NCI-H460 (cell line): ENCODE results near the gene AK8. TPM values are rescaled to one million over a fixed set of nuclear protein-coding genes. Genes with fewer than 3 reads are reported as not detected.
A peak's percentile ranks its signal among the peaks of the same experiment; 100 is the strongest.

Source experiments
- DNase-seq: peaks from one replicate; pipeline ENCODE4 v3.0.0-alpha.2; 2016; ENCODE audit warnings: low read depth; ENCODE audit errors: extremely low read depth
- polyA plus RNA-seq: library from polyadenylated mRNA; depleted of rRNA; stranded (reverse); fragments of >200 nt; gene quantifications from 2 replicates; pipeline ENCODE4 v1.2.3, GENCODE V29; 2014; cell fraction: nucleus; rRNA removed
- total RNA-seq: library from RNA; depleted of rRNA; stranded (reverse); fragments of >200 nt; shearing (Covaris generic); gene quantifications from 2 replicates; pipeline ENCODE4 v1.2.3, GENCODE V29; 2014; rRNA removed

AK8 gene, protein sequence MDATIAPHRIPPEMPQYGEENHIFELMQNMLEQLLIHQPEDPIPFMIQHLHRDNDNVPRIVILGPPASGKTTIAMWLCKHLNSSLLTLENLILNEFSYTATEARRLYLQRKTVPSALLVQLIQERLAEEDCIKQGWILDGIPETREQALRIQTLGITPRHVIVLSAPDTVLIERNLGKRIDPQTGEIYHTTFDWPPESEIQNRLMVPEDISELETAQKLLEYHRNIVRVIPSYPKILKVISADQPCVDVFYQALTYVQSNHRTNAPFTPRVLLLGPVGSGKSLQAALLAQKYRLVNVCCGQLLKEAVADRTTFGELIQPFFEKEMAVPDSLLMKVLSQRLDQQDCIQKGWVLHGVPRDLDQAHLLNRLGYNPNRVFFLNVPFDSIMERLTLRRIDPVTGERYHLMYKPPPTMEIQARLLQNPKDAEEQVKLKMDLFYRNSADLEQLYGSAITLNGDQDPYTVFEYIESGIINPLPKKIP
- total RNA-seq, result 0.42 and 2.6 TPM in 2 replicates
- polyA plus RNA-seq, result 0.07 TPM in 1 of 2 replicates, not detected in the other

DNA sequence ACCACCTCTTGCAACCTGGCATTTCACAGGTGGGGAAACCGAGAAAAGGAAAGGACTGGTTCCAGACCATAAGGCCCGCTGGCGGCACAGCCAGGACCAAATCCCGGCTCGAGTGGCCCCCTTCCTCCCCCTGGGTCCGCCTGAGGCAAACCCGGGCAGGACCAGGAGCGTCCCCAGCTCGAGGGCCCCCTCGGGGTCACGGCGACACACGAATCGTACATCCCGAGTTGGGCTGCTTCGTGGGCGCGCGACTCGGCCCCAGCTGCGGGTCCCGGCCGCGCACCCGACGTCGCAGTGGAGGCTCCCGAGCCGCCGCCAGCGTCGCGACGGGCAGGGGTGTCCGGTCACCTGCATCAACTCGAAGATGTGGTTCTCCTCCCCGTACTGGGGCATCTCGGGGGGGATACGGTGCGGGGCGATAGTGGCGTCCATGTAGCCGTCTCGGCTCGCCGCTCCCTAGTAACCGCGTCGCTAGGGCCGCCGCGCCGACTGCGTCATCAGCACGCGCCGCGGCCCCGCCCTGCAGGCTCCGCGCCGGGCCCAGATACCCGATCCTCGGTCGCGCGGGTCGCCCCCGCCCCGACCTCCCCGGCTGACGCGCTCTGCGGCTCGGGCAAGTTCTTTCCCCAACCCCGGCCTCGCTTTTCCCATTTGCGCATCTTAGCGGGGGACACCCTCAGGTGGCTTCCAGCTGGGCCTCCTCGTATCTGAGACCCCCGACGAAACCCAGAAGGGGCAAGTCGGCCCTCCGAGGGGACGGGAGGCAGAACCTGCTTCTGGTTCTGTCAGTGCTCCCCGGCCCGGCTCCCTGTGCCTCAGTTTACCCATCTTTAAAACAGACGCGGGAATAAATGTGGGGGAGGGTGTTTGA, at the start of gene AK8:
Gene AK8 (minus strand): TSS at position 461 of the 871 bp plus-strand sequence. CDS start 29 bp downstream, at position 432.
- DNase-seq, result peak; percentile 58

DNA sequence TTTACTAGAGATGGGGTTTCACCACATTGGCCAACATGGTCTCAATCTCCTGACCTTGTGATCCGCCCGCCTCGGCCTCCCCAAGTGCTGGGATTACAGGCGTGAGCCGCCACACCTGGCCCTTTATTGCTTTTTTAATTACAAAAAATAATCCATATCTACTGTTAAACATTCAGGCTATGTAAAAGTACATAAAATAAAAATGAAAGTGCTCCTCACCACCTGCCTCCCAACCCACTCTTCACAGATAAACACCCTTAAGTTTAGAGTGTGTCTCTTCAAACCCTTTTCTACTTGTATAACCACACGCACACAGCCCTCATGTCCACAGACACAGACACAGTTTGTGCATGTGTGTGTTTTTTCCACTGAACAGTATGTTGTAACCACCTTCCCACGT, 49.6 kb upstream of the AK8 start:
- no peak for DNase-seq

DNA sequence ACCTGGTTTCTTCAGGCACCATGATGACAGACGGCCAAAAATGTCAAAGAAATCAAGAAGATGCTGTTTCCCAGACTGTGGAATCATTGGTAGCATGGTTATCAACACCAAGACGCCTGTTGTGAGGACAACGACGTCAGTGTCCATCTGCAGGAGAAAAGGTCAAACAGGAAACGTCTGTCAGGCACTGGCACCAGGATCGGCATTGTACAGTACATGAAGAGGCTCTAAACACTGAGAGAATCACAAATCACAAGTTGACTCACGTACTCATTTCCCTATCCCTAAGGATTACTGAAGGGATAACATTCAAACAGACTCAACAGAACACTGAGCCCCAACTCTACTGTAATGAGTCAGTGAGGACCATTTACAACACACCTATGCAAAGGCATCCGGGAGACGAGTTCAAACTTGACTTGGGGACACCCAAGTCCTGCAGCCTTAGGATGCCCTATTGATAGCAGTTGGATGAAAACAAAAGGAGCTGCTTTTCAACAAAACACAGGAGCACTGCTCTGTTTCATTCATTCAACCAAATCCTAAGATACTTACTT, 45.3 kb upstream of the AK8 start:
- DNase-seq, result no peak

DNA sequence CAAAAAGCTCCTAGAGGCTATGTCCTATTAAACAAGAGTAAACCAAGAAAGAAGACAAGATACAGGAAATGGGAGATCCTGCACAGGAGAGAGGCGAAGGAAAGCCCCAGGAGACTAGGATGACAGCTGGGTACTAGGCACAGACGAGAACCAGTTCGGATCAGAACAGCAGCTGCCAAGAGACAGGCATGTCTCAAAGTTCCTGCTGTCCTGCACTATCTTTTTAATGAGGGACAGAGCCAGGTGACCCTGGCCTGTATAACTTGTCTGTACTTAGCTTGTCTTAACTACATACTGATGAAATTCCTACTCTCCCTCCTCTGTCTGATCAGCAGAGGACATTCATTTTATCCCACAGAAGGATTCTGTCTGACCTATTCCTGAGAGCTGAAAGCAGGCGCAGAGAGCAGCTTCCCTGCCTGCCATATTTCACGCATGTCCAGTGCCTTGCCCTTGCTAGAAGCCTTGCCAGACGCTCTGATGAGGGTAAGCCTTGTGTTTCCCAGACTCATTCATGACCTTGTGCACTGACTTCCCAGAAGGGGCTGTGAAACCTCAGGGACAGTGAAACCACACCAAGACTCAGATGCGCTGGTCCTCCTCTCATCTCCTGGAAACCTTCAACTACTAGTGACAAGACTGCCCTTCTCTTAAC, 41.7 kb upstream of the AK8 start:
- no peak for DNase-seq

DNA sequence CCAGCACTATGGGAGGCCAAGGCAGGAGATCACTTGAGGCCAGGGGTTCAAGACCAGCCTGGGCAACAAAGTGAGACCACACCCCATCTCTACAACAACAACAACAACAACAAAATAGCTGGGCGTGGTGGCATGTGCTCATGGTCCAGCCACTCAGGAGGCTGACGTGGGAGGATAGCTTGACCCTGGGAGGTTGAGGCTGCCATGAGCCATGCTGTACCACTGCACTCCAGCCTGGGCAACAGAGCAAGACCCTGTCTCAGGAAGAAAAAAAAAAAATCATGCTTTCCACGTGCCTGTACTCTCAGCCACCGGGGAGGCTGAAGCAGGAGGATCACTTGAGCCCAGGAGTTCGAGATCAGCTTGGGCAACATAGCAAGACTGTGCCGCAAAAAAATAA, 36.8 kb upstream of the AK8 start:
- no peak for DNase-seq

DNA sequence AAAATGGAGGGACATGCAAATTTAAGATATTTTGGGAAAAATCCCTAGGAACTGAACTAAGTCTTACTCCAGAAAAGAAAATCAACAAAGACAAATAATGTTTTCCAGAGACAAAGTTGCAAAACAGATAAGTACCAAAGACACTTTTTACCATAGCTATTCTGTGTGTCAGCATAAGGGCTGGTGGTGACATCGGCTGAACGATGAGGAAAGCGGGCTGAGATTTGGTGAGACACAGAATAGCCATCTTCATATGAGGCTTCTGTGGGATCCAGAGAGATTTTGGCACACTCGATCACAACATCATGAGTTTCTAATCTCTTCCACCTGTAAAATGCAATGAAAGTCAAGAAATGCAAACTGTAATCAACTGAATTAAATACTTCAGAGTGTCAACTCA, 34.0 kb upstream of the AK8 start:
- no peak for DNase-seq

DNA sequence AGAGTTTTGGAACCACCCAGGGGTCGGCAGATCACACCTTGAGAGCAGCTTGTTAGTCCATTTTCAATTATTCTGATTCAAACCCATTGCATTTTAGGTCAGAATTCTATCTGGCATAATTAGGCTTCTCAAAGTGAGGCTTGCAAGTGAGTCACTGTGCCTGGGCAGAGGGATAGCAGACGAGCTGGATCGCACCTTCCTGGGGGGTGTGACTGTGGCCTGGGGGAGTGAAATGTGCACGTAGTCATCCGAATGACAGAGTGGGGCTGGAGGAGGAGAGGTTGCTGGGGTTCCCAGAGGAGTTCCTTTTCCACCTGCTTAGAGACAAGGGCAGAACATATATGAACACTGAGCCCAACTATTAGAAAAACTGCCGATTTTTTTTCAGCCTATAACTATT, 32.3 kb upstream of the AK8 start:
- DNase-seq, result no peak

DNA sequence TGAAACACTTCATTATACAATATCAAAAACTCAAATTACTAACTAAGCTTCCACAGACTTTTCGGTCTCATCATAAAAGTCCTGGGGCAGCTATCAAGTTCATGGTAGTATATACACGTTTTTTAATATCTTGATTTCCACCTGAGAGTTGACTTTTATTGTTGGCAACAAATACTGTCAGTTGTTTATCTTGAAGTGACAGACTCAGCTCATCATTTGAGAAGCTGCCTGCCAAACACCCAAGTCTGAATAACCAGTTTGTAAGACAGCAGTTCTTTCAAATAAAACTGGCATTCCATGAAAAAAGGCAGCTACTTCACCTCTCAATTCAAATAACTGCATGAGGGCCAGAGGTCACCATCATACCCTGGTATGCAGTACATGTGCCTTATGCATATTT, 31.2 kb upstream of the AK8 start:
- no peak for DNase-seq

DNA sequence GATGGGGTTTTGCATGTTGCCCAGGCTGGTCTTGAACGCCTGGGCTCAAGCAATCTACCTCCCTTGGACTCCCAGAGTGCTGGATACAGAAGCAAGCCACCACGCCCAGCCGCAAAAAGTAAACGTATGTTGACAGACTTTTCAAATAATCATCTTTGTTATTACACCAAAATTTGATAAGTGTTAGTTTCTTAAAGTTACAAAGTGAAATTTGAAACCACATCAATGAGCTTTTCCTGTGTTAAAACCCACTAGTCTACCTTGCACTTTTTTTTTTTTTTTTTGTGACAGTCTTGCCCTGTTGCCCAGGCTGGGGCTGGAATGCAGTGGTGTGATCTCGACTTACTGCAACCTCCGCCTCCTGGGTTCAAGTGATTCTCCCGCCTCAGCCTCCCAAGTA, 30.6 kb upstream of the AK8 start:
- DNase-seq, result no peak

DNA sequence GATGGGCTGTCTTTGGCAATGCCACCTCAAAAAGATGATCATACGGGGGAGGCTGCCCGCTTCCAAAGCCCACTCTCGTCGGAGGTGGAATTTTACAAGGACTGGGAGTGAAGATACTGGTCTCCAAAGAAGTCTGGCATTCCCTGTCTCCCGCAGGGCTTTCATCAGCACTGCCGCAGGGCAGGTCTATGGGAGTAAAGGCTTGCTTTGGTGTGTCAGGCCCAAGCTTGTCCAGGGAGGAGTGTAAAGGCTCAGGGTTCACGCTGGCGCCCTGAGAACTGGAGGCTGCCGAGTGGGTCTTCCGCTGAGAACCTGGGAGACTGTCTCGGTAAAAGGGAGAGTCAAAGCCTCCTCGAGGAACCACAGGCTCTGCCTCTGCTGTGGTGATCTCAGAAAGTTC, 27.6 kb upstream of the AK8 start:
- no peak for DNase-seq

DNA sequence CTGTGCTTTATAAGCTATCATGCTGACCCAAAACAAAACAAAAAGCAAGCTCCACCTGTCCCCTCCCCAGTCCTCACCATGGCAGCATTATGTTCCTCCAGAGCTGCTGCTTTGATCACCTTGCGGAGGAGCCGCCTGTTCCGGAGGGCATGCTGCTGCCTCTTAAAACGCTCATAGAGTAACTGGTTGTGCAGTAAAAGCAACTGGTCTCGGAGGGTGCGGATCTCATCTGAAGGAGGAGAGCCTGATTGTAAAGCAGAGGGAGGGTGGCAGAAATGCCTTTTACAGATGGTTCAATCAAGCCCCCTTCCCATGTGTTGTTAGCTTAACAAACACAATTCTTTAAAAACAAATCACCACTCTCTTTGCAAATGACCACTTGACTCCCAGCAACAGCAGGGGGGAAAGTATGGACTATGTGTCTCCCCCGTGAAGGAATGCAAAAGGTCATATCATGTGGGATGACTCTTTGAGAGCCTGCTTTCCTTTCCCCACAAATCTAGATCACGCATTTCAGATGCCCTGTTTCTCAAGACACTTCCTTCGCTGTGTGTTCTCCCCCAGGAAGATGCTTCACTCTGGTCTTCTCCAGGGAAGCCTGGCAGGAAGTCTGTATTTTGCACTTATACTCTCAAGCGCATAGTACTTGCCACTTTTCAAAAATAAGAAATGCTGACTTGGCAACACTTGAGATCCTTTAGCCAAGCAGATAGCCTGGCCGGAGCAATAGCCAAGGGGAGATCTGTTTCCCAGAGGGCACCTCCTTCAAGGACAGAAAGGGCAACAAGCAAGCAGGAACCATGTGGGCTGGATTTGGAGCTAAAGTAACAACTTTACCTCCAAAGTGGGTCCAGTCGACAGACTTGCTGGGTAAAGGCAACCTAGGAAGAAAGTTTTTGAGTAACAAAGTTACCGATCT, 25.7 kb upstream of the AK8 start:
- DNase-seq, result no peak

DNA sequence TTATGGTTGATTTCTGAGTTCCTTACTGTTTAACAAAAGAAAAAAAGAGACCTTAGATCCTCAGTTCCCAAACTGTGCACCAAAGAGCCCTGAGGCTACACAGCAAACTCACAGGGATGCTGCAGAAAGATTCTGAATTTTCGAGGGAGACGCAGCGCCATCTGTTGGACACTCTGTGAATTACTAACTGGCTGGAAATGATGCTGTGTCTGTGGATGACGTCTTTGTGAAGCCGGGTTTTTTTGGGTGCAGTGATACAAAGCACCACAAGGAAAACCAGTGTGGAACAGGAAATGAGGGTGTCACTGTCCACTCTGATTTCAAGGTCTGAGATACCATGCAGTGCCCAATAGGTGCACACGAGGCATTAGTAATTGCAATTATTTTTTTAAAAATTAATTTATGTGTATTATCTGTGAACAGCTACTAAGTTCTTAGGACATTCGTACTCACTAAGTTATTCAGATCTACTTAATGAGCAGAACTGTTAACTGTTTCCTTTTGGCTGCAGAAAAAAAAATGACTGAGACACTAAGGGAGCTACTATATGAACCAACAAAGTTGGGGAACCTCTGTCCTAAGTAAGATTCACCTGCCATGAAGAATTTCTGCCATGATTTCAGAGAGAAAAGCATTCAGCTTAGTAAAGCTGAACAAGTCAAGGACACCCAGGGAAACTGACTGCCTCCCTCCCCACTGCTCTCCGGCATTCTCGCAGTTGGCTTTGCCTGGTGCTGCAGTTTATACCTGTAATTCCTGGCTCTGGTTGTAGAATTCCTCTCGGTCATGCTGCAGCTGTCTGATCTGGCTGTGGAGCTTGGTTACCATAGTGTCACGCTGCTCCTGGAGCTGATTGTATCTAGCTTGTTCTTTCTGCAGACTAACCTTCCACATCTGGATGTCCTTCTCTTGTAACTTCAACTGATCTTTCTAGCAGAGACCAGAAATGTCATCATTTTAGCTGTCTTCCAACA, 24.1 kb upstream of the AK8 start:
- DNase-seq, result peak; percentile 76

DNA sequence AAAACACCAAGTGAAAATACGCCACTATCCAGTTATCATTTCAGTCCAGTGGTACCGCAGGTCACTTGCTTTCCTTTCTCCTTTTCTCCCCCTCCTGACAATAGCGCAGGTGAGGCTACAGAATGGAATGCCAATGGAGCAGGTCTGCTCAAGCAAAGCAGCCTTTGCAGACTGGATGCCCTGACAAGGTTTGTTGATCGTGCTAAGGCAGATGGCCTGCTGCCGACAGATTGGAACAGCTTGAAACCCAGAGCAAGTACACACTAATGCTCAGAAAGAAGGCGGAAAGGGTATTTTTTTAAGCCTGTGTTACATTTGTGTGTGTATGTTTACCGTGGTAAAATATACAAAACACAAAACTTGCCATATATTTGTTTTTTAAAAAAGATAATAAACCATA, 20.0 kb upstream of the AK8 start:
- no peak for DNase-seq

DNA sequence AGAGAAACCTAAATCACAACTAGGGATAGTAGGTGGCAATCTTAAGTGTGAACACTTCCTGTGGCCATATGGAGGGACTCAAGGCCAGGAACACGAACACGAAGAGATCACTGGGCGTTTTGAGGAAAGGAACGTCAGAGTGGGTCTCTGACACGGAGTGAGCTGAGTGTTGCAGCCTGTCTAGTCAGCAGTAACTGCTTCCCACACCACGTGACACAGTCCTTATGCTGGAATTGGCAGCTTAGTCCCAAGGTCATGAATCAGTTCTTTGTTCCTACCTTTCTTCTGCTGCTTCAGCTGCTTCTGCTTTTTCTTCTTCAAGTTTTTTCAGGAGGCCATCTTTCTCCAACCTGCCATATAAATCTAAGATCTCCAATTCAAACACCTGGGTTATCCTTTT, 18.8 kb upstream of the AK8 start:
- DNase-seq, result no peak

DNA sequence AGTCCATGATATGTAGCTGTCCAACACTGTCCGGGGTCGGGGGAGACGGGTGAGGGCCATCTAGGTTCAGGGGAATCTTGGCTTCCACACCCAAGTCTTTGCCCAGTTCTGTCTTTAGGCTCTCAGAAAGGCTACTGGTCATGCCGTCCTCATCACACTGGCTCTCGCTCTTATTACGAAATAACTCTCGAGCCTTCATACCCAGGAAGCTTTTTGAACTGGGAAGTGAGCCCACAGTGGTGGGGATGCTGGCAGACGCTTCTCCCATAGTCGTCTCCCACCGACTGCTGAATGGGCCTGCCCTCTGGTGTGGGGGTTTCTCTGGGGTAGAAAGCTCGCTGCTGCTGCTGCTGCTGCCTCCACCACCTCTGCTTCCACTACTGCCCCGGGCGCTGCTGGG, 18.2 kb upstream of the AK8 start:
- DNase-seq, result no peak

DNA sequence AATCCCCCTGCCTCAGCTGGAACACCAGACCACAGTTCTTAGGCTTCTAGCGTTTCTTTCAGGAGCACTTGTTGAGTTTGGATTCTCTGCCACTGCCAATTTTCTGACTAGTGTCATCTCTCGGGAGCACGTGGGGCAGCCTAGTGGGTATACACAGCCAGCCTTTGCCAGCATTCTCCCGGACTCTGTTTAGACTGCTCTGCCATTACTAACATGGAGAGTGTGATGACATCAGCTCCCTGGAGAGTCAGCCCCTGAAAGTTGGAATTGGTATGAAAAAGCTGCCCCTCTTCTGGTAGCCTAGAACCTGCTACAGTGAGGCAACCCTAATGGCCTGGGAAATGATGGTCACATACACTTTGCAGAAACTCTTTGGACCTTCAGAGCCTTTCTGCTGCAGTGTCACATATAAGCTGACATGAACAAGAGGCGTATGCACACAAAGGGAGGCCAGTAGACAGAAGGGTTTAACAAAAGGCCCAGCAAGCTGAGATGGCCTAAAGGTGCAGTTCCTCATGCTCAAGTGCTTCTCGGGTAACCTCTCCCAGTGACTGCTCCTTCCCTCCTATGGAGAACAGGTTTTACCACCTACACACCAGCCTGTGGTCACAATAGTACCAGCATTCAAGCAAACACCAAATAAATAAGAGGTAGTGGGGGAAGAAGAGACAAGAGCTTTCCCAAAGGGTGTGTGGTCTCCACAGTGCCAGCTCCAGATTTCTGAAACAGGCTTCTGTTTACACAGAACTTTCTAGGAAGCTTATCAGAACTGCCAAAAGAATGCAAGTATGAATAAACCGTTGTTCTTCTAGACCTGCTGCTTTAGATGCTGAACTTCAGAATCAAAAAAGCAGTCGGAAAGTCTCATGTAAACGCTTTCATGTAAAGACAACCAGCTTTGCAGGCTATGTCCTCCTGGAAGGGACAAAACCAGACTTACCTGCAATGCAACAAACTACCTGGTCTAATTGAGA, 17.1 kb upstream of the AK8 start:
- no peak for DNase-seq

DNA sequence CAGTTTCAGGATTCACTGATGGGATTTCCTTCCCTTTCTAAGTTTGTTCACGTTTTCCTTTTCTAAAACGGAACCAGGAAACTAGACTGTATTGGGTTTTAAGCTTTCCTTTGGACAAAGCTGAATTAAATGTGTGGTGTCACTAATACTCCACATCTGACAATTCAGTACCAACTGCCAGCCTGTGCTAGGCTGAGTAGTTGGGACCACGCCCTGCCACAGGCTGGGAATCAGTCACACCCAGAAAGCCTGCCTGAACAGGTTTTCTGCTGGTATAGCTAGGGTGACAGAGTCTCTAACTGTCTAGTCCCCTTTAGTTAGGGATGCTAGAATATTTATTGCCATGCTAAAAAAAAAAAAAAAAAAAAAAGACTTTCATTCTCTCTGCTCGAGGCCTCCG, 16.3 kb upstream of the AK8 start:
- no peak for DNase-seq
